ENCODE results near the gene CETN3. TPM values are rescaled to one million over a fixed set of nuclear protein-coding genes. Genes with fewer than 3 reads are reported as not detected.

The CETN3 gene
- total RNA-seq, 1 donor from 2014 or later, result 16.3 TPM

DNA sequence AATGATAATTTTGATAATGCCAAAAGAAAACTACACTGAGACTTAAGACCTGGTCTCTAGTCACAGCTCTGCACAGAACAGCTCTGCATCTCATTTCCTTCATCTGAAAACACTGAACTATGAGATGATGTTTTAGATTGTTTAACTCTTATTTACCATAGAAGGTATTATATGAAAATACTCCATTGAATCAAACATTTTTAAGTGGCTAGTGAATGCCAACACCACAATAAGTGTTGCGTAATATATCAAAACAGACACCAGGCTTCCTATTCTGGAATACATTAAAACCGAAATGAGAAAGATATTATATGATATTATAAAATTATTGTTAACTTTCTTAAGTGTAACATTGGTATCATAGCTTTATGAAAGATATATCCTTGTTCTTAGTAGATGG, 14.6 kb downstream of the CETN3 start:
- no peak for TF ChIP-seq CTCF (IDR thresholded peaks at IDR 0.05; ENCODE audit: insufficient read depth, low read length, poor library complexity, severe bottlenecking)
- H3K4me3 ChIP-seq (ENCODE audit: low read depth, low read length), result no peak overlapping the region
- no peak for DNase-seq (ENCODE audit: low read depth)
- H3K27me3 ChIP-seq (ENCODE audit: control insufficient read depth, insufficient read depth, low read length), result no peaks in the 10 kb centered on the region
- no peaks in the 10 kb centered on the region for H3K36me3 ChIP-seq (ENCODE audit: control insufficient read depth, insufficient read depth, low read length)

GRCh38 chr5:90390928-90391327, 18.6 kb downstream of the CETN3 start:
- no peak overlapping the region for H3K4me3 ChIP-seq (ENCODE audit: low read depth, low read length)
- H3K36me3 ChIP-seq (ENCODE audit: control insufficient read depth, insufficient read depth, low read length), result no peaks in the 10 kb centered on the region
- TF ChIP-seq CTCF (IDR thresholded peaks at IDR 0.05; ENCODE audit: insufficient read depth, low read length, poor library complexity, severe bottlenecking), result no peak
- no peak for DNase-seq (ENCODE audit: low read depth)
- no peaks in the 10 kb centered on the region for H3K27me3 ChIP-seq (ENCODE audit: control insufficient read depth, insufficient read depth, low read length)

DNA sequence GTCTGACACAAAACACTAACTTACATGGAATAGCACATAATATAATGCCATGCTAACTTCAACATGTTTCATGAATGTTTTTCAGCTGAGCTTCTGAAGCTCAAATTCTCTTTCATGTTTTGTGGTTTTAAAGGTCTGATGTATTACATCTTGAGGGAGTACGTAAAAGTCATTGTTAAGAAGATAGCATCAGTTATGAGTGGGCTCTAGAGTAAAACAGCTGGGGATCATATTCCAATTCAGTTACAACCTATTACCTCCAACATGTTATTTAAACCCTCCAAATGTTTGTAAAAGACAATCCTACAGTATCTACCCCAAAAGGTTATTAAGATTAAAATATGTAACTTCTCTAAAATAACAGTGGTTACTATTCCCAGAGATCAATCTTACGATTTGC, 19.2 kb downstream of the CETN3 start:
- Histone ChIP-seq H3K27me3 (ENCODE audit: control insufficient read depth, insufficient read depth, low read length) (no peaks in the 10 kb centered on the region), H3K4me3 (ENCODE audit: low read depth, low read length) (no peak overlapping the region), H3K36me3 (ENCODE audit: control insufficient read depth, insufficient read depth, low read length) (no peaks in the 10 kb centered on the region)
- TF ChIP-seq CTCF (IDR thresholded peaks at IDR 0.05; ENCODE audit: insufficient read depth, low read length, poor library complexity, severe bottlenecking), result no peak
- DNase-seq (ENCODE audit: low read depth), result no peak

GRCh38 chr5:90387508-90387907, 22.0 kb downstream of the CETN3 start:
- H3K36me3 ChIP-seq (ENCODE audit: control insufficient read depth, insufficient read depth, low read length), result no peaks in the 10 kb centered on the region
- H3K4me3 ChIP-seq (ENCODE audit: low read depth, low read length), result no peak overlapping the region
- no peak for TF ChIP-seq CTCF (IDR thresholded peaks at IDR 0.05; ENCODE audit: insufficient read depth, low read length, poor library complexity, severe bottlenecking)
- no peak for DNase-seq (ENCODE audit: low read depth)
- H3K27me3 ChIP-seq (ENCODE audit: control insufficient read depth, insufficient read depth, low read length), result no peaks in the 10 kb centered on the region

- Histone ChIP-seq H3K27me3 (ENCODE audit: control insufficient read depth, insufficient read depth, low read length) (no peaks in the 10 kb centered on the region), H3K36me3 (ENCODE audit: control insufficient read depth, insufficient read depth, low read length) (no peaks in the 10 kb centered on the region), H3K4me3 (ENCODE audit: low read depth, low read length) (no peak overlapping the region)
- TF ChIP-seq CTCF (IDR thresholded peaks at IDR 0.05; ENCODE audit: insufficient read depth, low read length, poor library complexity, severe bottlenecking), result peak; percentile 36
- DNase-seq (ENCODE audit: low read depth), result no peak
Observed at GRCh38 chr5:90386099-90386710, 23.4 kb downstream of the CETN3 start.

GRCh38 chr5:90384389-90384788, 25.2 kb downstream of the CETN3 start:
- no peak for TF ChIP-seq CTCF (IDR thresholded peaks at IDR 0.05; ENCODE audit: insufficient read depth, low read length, poor library complexity, severe bottlenecking)
- no peak for DNase-seq (ENCODE audit: low read depth)
- Histone ChIP-seq H3K27me3 (ENCODE audit: control insufficient read depth, insufficient read depth, low read length) (no peaks in the 10 kb centered on the region), H3K36me3 (ENCODE audit: control insufficient read depth, insufficient read depth, low read length) (no peaks in the 10 kb centered on the region), H3K4me3 (ENCODE audit: low read depth, low read length) (no peak overlapping the region)
